Measurements from ENCODE around the gene TBC1D16.
A peak's percentile ranks its signal among the peaks of the same experiment; 100 is the strongest.

TBC1D16 gene

DNA sequence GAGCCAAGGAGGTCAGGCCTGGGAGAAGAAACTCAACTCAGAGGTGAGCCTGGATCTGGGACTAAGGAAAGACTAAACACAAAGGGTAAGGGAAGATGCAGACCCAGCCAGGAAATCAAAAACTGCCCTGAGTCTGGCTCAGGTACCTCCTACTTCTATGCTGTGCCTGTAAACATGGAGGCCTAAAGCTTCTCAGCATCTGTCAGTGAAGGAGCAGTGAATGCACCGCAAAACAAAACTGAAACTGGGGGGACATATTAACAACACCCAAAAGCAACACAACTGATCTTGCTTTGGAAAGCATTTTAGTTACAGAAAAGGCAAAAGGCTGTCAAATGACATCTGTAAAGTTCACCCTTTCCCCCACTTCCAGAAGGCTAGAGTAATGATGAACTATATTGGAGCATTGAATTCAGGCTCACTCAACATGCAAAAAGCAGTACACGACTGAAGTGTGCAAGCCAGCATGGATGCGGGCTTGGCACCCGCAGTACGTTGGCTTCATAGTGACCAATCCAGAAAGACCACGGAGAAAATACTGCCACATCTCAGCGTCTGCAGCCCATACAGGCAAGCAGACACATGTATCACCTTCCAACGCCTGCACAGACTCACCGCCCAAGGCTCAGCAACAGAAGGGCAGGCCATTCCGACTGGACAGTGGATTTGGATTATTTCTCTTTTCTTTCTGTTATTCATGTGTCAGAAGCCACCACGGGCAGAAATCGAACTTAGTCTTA lies 3.8 kb downstream of the TBC1D16 start:
- Histone ChIP-seq H3K9me3 (ENCODE audit: control insufficient read depth, low read length) (no peaks in the 10 kb centered on the region), H3K36me3 (ENCODE audit: control insufficient read depth, insufficient read depth, low read length, severe bottlenecking) (peaks cover 6% of the 10 kb centered on the region), H3K4me3 (ENCODE audit: low read length) (peak overlapping the region; percentile 95), H3K9ac (ENCODE audit: low read length) (peak overlapping the region; percentile 72), H3K27me3 (replicated peaks; ENCODE audit: control insufficient read depth, insufficient read depth, low read length) (no peaks in the 10 kb centered on the region), H3K4me1 (ENCODE audit: control insufficient read depth, insufficient read depth, low read length) (peaks cover 67% of the 10 kb centered on the region)
- no peak for DNase-seq (ENCODE audit: low read depth)

DNA sequence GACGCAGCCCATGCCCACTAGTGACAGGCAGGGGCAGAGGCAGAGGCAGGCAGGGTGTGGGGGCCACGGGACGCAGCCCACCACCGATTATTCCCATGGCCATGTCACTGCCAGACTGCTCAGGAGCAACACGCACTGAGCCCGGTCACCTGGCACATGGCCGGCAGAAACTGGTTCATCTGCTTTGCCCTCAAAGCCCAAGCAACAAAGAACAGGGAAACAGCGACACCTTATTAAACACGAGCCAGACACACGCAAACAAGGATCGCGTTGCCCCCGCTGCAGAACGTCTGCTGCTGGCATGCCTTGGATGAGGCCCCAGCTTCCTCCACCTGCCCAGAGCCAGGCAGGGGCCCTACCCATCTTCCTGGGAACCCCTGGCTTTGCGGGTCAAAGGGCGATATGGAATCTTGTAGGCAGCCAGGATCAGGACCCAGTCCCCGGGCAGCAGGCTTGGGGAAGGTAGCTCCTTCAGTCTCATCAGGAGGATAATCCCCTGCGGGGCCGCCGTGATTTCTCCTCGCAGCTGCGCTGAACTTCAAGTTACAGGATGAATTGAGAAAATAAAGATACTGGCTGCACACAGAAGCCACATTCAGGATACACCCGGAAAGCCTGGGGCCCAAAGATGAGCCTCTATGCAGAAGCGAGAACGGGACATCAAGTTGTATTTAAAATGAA lies 4.8 kb downstream of the TBC1D16 start:
- H3K9ac ChIP-seq (ENCODE audit: low read length): peak overlapping the region; percentile 72
- no peaks in the 10 kb centered on the region for H3K9me3 ChIP-seq (ENCODE audit: control insufficient read depth, low read length)
- peak overlapping the region; percentile 95 for H3K4me3 ChIP-seq (ENCODE audit: low read length)
- no peak for DNase-seq (ENCODE audit: low read depth)
- H3K4me1 ChIP-seq (ENCODE audit: control insufficient read depth, insufficient read depth, low read length): peaks cover 76% of the 10 kb centered on the region
- no peaks in the 10 kb centered on the region for H3K27me3 ChIP-seq (replicated peaks; ENCODE audit: control insufficient read depth, insufficient read depth, low read length)
- peaks cover 6% of the 10 kb centered on the region for H3K36me3 ChIP-seq (ENCODE audit: control insufficient read depth, insufficient read depth, low read length, severe bottlenecking)

DNA sequence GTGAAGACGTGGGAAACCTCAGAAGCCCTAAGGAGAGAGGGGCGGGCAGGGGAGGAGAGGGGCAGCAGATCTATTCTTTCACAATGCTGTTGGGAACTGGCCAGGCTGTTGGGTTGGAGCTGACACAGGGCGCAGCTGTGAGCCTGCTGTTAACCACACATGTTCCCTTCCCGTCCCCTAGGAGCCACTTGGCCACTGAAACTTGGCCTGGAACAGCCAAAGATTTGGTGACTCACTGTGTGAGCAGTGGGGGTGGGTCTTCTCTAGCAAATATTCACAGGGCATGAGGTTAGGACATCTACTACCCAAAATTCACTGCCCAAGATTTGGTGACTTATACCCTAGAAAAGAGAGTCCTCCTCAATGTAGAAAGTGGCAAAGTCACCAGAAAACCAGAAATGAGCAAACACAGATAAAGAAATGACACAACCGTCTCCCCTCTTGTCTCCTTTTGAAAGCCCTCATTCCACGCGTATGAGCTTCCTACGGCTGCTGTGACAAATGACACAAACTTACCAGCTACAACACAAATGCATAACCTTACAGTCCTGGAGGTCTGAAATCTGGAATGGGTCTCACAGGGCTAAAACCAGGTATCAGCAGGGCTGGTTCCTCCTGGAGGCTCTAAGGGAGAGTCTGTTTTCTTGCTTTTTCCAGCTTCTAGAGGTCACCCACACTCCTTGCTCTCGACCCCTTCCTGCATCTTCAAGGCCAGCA lies 6.3 kb downstream of the TBC1D16 start:
- H3K27me3 ChIP-seq (replicated peaks; ENCODE audit: control insufficient read depth, insufficient read depth, low read length): no peaks in the 10 kb centered on the region
- H3K36me3 ChIP-seq (ENCODE audit: control insufficient read depth, insufficient read depth, low read length, severe bottlenecking): peaks cover 6% of the 10 kb centered on the region
- H3K9ac ChIP-seq (ENCODE audit: low read length): peak overlapping the region; percentile 85
- H3K9me3 ChIP-seq (ENCODE audit: control insufficient read depth, low read length): no peaks in the 10 kb centered on the region
- H3K4me3 ChIP-seq (ENCODE audit: low read length): peak overlapping the region; percentile 95
- peaks cover 90% of the 10 kb centered on the region for H3K4me1 ChIP-seq (ENCODE audit: control insufficient read depth, insufficient read depth, low read length)
- DNase-seq (ENCODE audit: low read depth): peak; percentile 87

DNA sequence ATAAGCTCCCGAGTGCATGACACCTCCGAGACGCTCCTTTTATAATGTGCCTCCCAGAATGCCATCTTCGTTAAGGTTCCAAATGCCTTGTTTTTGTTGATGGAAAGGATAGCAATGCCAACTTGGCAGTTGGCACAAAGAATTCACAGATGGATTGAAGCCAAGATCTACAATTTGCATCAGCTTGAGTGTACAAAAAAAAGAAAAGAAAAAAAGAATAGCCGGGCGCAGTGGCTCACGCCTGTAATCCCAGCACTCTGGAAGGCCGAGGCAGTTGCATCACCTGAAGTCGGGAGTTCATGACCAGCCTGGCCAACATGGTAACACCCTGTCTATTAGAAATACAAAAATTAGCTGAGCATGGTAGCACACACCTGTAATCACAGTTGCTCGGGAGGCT lies 7.6 kb downstream of the TBC1D16 start:
- Histone ChIP-seq H3K27me3 (replicated peaks; ENCODE audit: control insufficient read depth, insufficient read depth, low read length) (no peaks in the 10 kb centered on the region), H3K4me1 (ENCODE audit: control insufficient read depth, insufficient read depth, low read length) (peaks cover 92% of the 10 kb centered on the region), H3K36me3 (ENCODE audit: control insufficient read depth, insufficient read depth, low read length, severe bottlenecking) (peaks cover 6% of the 10 kb centered on the region), H3K9ac (ENCODE audit: low read length) (peak overlapping the region; percentile 85), H3K9me3 (ENCODE audit: control insufficient read depth, low read length) (no peaks in the 10 kb centered on the region), H3K4me3 (ENCODE audit: low read length) (peak overlapping the region; percentile 61)
- DNase-seq (ENCODE audit: low read depth): no peak

GRCh38 chr17:80027043-80027435 lies 8.6 kb downstream of the TBC1D16 start:
- Histone ChIP-seq H3K9me3 (ENCODE audit: control insufficient read depth, low read length) (no peaks in the 10 kb centered on the region), H3K36me3 (ENCODE audit: control insufficient read depth, insufficient read depth, low read length, severe bottlenecking) (peaks cover 6% of the 10 kb centered on the region), H3K4me3 (ENCODE audit: low read length) (no peak overlapping the region), H3K4me1 (ENCODE audit: control insufficient read depth, insufficient read depth, low read length) (peaks cover 85% of the 10 kb centered on the region), H3K9ac (ENCODE audit: low read length) (peak overlapping the region; percentile 28), H3K27me3 (replicated peaks; ENCODE audit: control insufficient read depth, insufficient read depth, low read length) (no peaks in the 10 kb centered on the region)
- no peak for DNase-seq (ENCODE audit: low read depth)

DNA sequence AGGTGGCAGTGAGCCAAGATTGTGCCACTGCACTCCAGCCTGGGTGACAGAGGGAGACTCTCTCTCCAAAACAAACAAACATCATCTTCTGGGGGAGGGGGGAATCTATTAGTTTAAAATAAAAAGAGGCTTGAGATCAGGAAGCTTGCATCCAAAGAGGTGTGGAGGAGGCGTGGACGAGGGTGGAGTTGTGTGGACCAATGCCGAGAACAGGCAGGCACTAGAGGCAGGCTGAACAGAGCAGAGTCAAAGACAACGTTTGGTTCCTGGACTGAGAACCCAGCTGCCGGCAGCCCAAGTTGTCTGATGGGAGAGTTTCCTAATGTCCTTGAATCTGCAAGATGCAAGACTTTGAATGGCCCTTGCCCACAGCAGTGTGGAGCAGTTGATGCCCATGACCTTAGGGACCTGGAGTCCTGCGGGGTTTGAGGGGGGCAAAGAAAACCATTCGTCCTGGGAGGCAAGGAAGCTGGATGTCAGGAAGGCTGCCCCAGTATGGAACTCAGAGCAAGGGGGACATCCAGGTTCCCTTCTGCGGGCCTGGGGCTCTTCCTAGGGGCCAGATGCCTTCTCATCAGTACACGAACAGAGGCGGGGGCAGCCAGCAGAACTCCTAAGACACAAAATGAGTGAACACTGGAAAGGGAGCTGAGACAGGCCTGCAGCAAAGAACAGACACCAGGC lies 9.2 kb downstream of the TBC1D16 start:
- Histone ChIP-seq H3K9ac (ENCODE audit: low read length) (peak overlapping the region; percentile 28), H3K36me3 (ENCODE audit: control insufficient read depth, insufficient read depth, low read length, severe bottlenecking) (peaks cover 6% of the 10 kb centered on the region), H3K9me3 (ENCODE audit: control insufficient read depth, low read length) (no peaks in the 10 kb centered on the region), H3K4me1 (ENCODE audit: control insufficient read depth, insufficient read depth, low read length) (peaks cover 79% of the 10 kb centered on the region), H3K27me3 (replicated peaks; ENCODE audit: control insufficient read depth, insufficient read depth, low read length) (no peaks in the 10 kb centered on the region), H3K4me3 (ENCODE audit: low read length) (no peak overlapping the region)
- no peak for DNase-seq (ENCODE audit: low read depth)

GRCh38 chr17:80025796-80026195 lies 9.9 kb downstream of the TBC1D16 start:
- Histone ChIP-seq H3K4me1 (ENCODE audit: control insufficient read depth, insufficient read depth, low read length) (peaks cover 72% of the 10 kb centered on the region), H3K36me3 (ENCODE audit: control insufficient read depth, insufficient read depth, low read length, severe bottlenecking) (peaks cover 3% of the 10 kb centered on the region), H3K9me3 (ENCODE audit: control insufficient read depth, low read length) (no peaks in the 10 kb centered on the region), H3K27me3 (replicated peaks; ENCODE audit: control insufficient read depth, insufficient read depth, low read length) (no peaks in the 10 kb centered on the region), H3K4me3 (ENCODE audit: low read length) (no peak overlapping the region), H3K9ac (ENCODE audit: low read length) (no peak overlapping the region)
- no peak for DNase-seq (ENCODE audit: low read depth)

DNA sequence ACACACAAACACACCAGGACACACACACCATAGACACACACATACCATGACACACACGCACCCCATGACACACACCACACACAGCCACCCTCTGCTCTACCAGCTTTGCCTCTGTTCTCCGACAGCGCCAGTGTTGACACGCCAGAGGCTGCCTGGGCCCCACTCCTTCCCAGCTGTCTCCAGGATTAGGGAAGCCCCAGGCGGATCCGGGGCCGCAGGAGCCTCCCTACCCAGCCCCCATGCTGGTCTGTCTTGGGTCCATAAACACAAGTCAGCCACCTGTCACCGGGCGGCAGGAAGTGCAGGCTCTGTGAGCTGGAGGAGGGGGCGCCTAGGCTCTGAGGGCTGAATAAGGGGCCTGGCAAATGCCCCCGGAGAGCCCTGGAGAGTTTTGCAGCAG lies 10.5 kb downstream of the TBC1D16 start:
- H3K9ac ChIP-seq (ENCODE audit: low read length): no peak overlapping the region
- H3K27me3 ChIP-seq (replicated peaks; ENCODE audit: control insufficient read depth, insufficient read depth, low read length): no peaks in the 10 kb centered on the region
- H3K9me3 ChIP-seq (ENCODE audit: control insufficient read depth, low read length): no peaks in the 10 kb centered on the region
- DNase-seq (ENCODE audit: low read depth): no peak
- peaks cover 67% of the 10 kb centered on the region for H3K4me1 ChIP-seq (ENCODE audit: control insufficient read depth, insufficient read depth, low read length)
- H3K36me3 ChIP-seq (ENCODE audit: control insufficient read depth, insufficient read depth, low read length, severe bottlenecking): no peaks in the 10 kb centered on the region
- H3K4me3 ChIP-seq (ENCODE audit: low read length): no peak overlapping the region

DNA sequence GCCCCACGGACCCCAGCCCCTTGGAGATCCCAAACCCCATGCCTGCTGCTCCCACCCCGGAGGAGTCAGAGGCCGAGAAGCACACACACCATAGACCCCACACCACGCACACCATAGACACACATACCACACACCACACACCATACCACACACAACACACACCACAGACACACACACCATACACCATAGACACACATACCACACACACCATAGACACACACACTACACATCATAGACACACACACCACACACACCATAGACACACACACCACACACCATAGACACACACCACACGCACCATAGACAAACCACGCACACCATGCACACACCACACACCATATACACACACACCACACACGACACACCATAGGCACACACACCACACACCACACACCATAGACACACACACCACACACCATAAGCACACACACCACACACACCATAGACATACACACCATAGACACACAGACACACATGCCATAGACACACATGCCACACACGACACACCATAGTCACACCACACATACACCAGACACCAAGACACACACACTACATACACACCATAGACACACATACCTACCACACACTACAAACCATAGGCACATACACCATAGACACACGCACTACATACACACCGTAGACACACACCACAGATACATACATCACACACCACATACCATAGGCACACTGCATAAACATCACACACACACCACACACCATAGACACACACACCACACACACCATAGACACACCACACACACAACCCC lies 11.3 kb downstream of the TBC1D16 start:
- Histone ChIP-seq H3K4me1 (ENCODE audit: control insufficient read depth, insufficient read depth, low read length) (peaks cover 67% of the 10 kb centered on the region), H3K4me3 (ENCODE audit: low read length) (peak overlapping the region; percentile 25), H3K36me3 (ENCODE audit: control insufficient read depth, insufficient read depth, low read length, severe bottlenecking) (no peaks in the 10 kb centered on the region), H3K27me3 (replicated peaks; ENCODE audit: control insufficient read depth, insufficient read depth, low read length) (no peaks in the 10 kb centered on the region), H3K9ac (ENCODE audit: low read length) (peak overlapping the region; percentile 73), H3K9me3 (ENCODE audit: control insufficient read depth, low read length) (no peaks in the 10 kb centered on the region)
- DNase-seq (ENCODE audit: low read depth): no peak

GRCh38 chr17:80023481-80024205 lies 12.0 kb downstream of the TBC1D16 start:
- Histone ChIP-seq H3K36me3 (ENCODE audit: control insufficient read depth, insufficient read depth, low read length, severe bottlenecking) (no peaks in the 10 kb centered on the region), H3K9ac (ENCODE audit: low read length) (peak overlapping the region; percentile 73), H3K27me3 (replicated peaks; ENCODE audit: control insufficient read depth, insufficient read depth, low read length) (no peaks in the 10 kb centered on the region), H3K4me1 (ENCODE audit: control insufficient read depth, insufficient read depth, low read length) (peaks cover 69% of the 10 kb centered on the region), H3K4me3 (ENCODE audit: low read length) (peak overlapping the region; percentile 27), H3K9me3 (ENCODE audit: control insufficient read depth, low read length) (no peaks in the 10 kb centered on the region)
- DNase-seq (ENCODE audit: low read depth): no peak
